ENCODE results near the gene GAA.
"Not testable (repeated sequence)": the region's sequence is repeated elsewhere in the genome, so short reads cannot be mapped to it uniquely, and the experiment has no call there.

GAA gene

DNA sequence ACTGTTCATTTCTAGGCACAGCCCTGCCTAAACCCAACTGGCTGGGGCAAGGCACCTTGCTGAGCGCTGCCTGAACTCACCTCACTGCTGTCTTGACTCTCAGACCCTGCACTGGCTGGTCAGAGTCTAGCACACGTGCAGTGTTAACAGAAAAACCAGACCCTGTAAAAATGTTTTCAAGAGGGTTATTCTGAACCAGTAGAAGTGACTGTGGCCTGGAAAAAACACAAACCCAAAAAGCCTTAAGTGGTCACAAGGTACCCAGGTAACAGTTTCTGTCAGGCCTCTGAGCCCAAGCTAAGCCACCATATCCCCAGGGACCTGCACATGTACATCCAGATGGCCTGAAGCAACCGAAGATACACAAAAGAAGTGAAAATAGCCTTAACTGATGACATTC lies 51.6 kb downstream of the GAA start:
- TF ChIP-seq, protein P1, sequence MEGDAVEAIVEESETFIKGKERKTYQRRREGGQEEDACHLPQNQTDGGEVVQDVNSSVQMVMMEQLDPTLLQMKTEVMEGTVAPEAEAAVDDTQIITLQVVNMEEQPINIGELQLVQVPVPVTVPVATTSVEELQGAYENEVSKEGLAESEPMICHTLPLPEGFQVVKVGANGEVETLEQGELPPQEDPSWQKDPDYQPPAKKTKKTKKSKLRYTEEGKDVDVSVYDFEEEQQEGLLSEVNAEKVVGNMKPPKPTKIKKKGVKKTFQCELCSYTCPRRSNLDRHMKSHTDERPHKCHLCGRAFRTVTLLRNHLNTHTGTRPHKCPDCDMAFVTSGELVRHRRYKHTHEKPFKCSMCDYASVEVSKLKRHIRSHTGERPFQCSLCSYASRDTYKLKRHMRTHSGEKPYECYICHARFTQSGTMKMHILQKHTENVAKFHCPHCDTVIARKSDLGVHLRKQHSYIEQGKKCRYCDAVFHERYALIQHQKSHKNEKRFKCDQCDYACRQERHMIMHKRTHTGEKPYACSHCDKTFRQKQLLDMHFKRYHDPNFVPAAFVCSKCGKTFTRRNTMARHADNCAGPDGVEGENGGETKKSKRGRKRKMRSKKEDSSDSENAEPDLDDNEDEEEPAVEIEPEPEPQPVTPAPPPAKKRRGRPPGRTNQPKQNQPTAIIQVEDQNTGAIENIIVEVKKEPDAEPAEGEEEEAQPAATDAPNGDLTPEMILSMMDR (IDR thresholded peaks at IDR 0.05; ENCODE audit: insufficient read depth, low read depth, low read length, missing control alignments) = no peak
- peak; percentile 86 for DNase-seq (ENCODE audit: low read depth)
- H3K4me3 ChIP-seq (ENCODE audit: low read depth, low read length) = no peak overlapping the region

DNA sequence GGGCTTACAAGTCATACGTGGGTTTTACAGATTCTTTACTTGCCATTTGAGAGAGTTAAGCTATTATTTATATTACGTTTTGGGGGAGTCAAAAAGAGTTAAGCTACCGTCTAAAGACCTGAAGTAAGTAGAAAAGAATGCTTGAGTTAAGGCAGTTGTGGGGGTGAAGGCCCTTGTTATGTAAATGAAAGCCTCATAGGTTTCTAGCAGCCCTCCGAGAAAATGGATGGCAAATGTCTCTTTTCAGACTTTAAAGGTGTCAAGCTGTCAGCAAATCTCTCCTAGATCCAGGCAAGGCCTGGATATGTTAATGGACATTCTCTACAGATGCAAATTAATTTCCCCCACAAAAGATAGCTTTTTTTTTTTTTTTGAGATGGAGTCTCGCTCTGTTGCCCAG lies 52.8 kb downstream of the GAA start:
- no peak overlapping the region for H3K4me3 ChIP-seq (ENCODE audit: low read depth, low read length)

DNA sequence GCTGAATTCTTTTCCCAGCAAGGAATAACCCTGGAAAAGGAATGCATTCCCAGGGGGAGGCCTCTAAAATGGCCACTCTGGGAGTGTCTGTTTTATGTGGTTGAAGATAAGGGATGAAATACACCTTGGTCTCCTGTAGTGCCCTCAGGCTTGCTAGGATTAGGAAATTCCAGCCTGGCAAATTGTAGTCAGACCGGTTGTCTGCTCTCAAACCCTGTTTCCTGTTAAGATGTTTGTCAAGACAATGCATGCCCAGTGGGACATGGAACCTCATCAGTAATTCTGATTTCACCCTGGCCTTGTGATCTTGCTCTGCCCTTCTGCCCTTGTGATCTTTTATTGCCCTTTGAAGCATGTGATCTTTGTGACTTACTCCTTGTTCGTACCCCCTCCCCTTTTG lies 54.2 kb downstream of the GAA start:
- not testable (repeated sequence) for H3K4me3 ChIP-seq (ENCODE audit: low read depth, low read length); DNase-seq (ENCODE audit: low read depth)

More for the DNA sequence above, 52.8 kb downstream of the GAA start:
- TF ChIP-seq, protein P1 (IDR thresholded peaks at IDR 0.05; ENCODE audit: insufficient read depth, low read depth, low read length, missing control alignments) = no peak
- DNase-seq (ENCODE audit: low read depth) = no peak

DNA sequence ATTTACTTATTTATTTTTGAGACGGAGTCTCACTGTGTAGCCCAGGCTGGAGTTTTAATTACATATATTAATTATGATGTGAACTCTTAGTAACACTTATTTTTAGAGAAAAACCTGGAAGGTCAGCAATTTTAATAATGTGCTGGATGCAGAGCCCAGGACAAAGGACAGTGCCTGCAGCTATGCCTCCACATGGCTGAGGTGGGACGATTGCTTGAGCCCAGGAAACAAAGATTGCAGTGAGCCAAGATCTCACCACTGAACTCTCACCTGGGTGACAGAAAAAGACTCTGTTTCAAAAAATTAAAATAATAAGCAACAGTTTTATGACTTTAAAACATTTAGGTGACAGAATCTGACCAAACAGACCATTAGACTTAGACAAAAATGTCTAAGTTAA lies 57.5 kb downstream of the GAA start:
- no peak for DNase-seq (ENCODE audit: low read depth)
- TF ChIP-seq, protein P1 (IDR thresholded peaks at IDR 0.05; ENCODE audit: insufficient read depth, low read depth, low read length, missing control alignments) = no peak
- no peak overlapping the region for H3K4me3 ChIP-seq (ENCODE audit: low read depth, low read length)

DNA sequence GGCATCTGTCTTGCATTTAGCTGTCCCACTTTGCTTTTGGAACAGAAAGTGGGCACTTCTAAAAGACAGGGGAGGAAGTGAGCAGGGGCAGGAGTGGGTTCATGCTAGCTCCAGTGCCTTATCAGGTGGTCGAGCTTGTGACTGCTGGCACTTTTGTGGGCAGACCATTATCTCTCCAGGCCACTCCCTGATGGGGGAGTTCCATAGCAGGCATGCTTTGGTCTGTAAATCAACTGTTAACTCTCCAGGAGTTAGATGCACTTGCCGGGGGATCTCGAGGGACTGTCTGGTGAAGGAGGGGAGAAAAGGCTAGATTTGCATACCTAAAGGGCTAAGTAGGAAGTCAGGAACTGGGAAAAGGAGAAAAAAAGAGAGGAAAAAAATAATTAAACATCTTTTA lies 59.2 kb downstream of the GAA start:
- TF ChIP-seq, protein P1 (IDR thresholded peaks at IDR 0.05; ENCODE audit: insufficient read depth, low read depth, low read length, missing control alignments) = no peak
- H3K4me3 ChIP-seq (ENCODE audit: low read depth, low read length) = no peak overlapping the region
- no peak for DNase-seq (ENCODE audit: low read depth)

DNA sequence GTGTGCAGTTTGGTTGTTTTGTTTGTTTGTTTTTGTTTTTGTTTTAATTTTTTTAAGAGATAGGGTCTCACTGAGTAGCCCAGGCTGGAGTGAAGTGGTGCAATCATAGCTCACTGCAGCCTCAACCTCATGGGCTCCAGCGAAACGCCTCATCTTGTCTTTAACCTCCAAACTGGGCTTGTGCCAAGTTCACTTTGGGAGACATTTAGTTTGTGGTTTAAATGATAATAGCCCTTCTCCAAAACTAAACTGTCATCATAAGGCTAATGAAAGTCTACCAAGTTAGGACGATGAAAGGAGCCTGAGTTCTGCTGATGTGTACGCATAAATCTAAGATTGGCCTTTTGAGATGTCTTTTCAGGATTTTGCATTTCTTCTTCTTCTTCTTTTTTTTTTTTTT lies 62.0 kb downstream of the GAA start:
- no peak overlapping the region for H3K4me3 ChIP-seq (ENCODE audit: low read depth, low read length)
- TF ChIP-seq, protein P1 (IDR thresholded peaks at IDR 0.05; ENCODE audit: insufficient read depth, low read depth, low read length, missing control alignments) = no peak
- DNase-seq (ENCODE audit: low read depth) = no peak

DNA sequence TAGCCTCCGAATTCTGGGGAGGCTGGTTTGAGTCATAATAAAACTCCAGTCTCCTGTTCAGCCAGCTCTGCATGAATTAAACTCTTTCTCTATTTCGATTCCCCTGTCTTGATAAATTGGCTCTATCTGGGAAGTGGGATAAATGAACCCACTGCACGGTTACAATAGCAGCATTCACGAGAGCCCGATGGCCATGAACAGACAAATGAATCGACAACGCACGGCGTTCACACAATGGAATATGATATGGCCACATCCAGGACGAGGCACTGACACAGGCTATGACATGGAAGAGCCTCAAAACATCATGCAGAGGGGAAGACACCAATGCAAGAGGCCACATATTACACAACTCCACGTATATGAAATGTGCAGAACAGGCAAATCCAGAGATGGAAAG lies 62.8 kb downstream of the GAA start:
- no peak for DNase-seq (ENCODE audit: low read depth)
- TF ChIP-seq, protein P1 (IDR thresholded peaks at IDR 0.05; ENCODE audit: insufficient read depth, low read depth, low read length, missing control alignments) = no peak
- no peak overlapping the region for H3K4me3 ChIP-seq (ENCODE audit: low read depth, low read length)
